ENCODE results near the gene TLL1.

TLL1 gene

DNA sequence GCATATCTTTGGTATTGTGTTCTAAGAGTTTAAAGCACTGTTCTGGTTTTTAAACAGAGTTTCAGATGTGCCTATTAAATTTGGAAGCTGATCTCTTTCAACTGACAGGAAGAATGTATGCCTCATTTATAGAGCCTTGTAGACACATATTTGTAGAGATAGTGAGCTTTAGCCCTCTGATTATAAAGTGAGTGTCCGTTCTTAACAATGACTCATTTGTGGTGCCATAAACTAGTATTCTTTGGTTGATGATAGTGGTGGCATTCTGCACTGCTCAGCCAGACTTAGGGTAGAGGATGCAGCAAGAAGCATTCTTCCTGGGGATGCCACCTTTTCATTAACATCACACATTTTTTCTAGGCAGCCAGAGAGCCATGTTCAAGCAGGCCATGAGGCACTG is 121.7 kb downstream of the TLL1 start:
- TF ChIP-seq, protein P1, sequence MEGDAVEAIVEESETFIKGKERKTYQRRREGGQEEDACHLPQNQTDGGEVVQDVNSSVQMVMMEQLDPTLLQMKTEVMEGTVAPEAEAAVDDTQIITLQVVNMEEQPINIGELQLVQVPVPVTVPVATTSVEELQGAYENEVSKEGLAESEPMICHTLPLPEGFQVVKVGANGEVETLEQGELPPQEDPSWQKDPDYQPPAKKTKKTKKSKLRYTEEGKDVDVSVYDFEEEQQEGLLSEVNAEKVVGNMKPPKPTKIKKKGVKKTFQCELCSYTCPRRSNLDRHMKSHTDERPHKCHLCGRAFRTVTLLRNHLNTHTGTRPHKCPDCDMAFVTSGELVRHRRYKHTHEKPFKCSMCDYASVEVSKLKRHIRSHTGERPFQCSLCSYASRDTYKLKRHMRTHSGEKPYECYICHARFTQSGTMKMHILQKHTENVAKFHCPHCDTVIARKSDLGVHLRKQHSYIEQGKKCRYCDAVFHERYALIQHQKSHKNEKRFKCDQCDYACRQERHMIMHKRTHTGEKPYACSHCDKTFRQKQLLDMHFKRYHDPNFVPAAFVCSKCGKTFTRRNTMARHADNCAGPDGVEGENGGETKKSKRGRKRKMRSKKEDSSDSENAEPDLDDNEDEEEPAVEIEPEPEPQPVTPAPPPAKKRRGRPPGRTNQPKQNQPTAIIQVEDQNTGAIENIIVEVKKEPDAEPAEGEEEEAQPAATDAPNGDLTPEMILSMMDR (conservative IDR thresholded peaks at IDR 0.05; ENCODE audit: control insufficient read depth, insufficient read depth, low read depth, low read length), result no peak
- no peak overlapping the region for H3K4me3 ChIP-seq (ENCODE audit: control insufficient read depth, low read depth, low read length)
- DNase-seq (ENCODE audit: low read depth), result no peak

DNA sequence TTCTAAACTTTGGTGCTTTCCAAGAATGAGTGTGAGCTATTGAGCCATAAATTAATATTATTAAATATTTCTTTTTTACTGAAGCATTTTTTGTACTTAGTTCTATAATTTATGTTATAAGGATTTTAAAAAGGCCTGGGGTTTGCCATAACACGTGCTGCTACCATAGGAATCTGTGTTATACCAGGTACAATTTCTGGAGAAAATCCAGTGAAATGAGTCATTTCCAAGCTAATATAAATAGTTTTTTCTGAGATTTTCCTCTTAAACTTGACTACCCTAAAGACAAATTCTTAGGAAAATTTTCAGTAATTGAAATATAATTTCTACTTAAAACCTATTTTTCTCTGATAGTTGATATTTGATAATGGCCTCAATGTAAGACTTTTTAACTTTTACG is 130.8 kb downstream of the TLL1 start:
- DNase-seq (ENCODE audit: low read depth), result no peak
- TF ChIP-seq, protein P1 (conservative IDR thresholded peaks at IDR 0.05; ENCODE audit: control insufficient read depth, insufficient read depth, low read depth, low read length), result no peak
- no peak overlapping the region for H3K4me3 ChIP-seq (ENCODE audit: control insufficient read depth, low read depth, low read length)

DNA sequence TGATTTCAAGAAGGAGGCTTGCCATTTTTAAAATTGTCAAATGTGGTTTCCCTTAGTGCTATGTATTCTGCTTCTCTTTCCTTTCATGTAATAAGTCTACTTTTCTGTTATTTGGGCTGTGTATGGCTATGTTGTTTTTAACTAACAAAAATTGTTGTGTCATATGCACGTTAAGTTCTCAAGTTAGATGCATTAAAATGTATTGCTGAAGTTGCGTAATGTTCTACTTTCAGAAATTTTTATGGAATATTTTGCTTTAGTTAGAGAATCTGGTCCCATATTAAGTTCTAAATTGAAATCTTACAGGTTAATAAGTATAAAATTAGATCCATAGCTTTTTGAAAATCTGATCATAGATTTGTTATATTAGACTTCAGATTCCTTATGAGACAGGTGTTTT is 133.2 kb downstream of the TLL1 start:
- DNase-seq (ENCODE audit: low read depth), result no peak
- H3K4me3 ChIP-seq (ENCODE audit: control insufficient read depth, low read depth, low read length), result no peak overlapping the region
- TF ChIP-seq, protein P1 (conservative IDR thresholded peaks at IDR 0.05; ENCODE audit: control insufficient read depth, insufficient read depth, low read depth, low read length), result no peak

DNA sequence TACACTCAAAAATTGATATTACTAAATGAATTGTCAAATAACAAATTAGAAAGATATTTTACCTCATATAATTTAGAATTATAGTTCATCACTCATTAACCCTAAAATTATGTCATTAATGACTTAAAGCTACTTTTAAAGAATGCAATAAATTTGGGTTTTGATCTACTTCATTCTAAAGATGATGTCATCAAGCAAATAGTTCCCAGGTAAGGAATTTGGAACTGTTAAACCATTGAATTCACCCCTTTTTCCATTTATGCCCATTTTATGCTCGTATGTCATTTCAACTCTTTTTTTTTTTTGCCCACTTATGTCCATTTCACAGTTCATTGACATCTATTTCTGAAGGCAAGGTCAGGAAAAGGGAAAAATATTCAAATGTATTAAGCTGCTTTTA is 135.5 kb downstream of the TLL1 start:
- no peak for DNase-seq (ENCODE audit: low read depth)
- TF ChIP-seq, protein P1 (conservative IDR thresholded peaks at IDR 0.05; ENCODE audit: control insufficient read depth, insufficient read depth, low read depth, low read length), result no peak
- H3K4me3 ChIP-seq (ENCODE audit: control insufficient read depth, low read depth, low read length), result no peak overlapping the region

DNA sequence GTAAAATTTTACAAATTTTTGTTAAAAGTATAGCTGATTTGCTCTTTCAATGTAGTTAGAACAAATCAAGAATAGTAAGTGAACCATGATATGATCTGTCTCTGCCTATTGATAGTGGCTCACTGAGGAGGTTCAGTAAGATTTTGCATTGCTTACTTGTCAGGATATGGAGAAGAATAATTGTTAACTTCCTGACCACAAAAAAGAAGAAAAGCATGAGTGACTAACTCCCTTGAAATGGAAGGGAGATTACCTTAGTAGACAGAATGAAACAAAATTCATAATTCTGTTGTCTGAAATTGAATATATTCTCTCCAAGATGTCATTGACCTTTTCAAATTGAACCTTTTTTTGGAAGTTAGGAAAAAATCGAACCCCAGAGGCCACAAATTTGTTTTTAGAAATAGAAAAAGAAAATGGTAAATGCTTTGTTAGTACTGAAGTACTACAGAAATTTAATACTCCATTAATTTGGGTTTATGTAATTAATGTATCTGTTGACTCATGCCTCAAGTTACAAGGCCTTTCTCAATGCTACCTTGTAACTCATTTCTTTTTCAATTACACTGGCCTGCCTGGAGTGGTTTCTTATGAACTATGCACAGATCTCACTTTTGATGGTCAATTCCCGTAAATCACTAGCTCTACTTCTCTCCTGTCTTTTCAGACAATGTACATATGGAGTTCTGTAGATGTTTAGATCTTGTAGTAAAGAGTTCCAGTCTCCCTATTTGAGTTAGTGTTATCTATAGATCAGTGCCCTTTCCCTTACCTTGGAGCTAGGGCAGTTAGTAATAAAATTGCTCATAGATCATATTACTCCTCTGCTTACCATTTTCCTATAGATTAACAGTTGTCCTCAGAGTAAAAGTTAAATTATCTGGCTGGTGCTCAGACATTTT is 139.3 kb downstream of the TLL1 start:
- TF ChIP-seq, protein P1 (conservative IDR thresholded peaks at IDR 0.05; ENCODE audit: control insufficient read depth, insufficient read depth, low read depth, low read length), result no peak
- peak; percentile 13 for DNase-seq (ENCODE audit: low read depth)
- no peak overlapping the region for H3K4me3 ChIP-seq (ENCODE audit: control insufficient read depth, low read depth, low read length)

DNA sequence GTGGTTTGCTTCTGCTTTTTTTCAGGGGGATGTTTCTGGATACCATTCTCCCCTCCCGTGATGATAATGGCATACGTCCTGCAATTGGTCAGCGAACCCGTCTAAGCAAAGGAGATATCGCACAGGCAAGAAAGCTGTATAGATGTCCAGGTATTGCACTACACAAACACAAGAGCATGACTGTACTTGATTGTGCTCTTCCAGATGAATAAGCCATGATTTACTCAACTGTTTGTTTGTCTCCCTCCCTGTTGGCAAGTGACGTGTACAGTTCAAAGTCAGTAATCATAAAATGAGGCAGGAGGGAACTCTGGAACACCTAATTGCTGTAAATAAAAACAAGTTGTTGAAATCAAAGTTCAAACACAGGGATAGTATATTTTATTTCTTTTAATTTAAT is 141.4 kb downstream of the TLL1 start:
- TF ChIP-seq, protein P1 (conservative IDR thresholded peaks at IDR 0.05; ENCODE audit: control insufficient read depth, insufficient read depth, low read depth, low read length), result no peak
- DNase-seq (ENCODE audit: low read depth), result no peak
- H3K4me3 ChIP-seq (ENCODE audit: control insufficient read depth, low read depth, low read length), result no peak overlapping the region

Measured in fibroblast of mammary gland (primary cell).